GM12874 (cell line): ENCODE data around the gene CEP135.

Experiments used
- TF ChIP-seq, protein P1 (sequence below): IDR thresholded peaks from 2 replicates; pipeline ENCODE4 v1.5.1; 2011; ENCODE audit warnings: low read depth, mild to moderate bottlenecking, control low read depth, low read length, moderate library complexity; ENCODE audit not compliant: insufficient read depth

CEP135 gene

DNA sequence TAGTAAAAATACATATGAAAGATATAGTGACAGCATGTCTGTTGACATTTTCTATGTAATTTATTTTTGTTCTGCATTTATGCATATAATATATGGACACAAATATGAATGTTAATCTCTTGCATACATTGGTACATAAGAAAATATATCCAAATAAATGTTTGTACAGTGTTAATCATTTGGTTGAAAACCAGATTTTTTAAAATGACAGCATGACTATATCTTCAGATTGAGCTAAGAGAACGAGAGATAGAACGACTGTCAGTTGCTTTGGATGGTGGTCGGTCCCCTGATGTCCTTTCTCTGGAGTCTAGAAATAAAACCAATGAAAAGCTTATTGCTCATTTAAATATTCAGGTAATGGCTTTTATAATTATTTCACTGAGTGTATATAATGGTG is 15.3 kb downstream of the CEP135 start:
- TF ChIP-seq, protein P1, sequence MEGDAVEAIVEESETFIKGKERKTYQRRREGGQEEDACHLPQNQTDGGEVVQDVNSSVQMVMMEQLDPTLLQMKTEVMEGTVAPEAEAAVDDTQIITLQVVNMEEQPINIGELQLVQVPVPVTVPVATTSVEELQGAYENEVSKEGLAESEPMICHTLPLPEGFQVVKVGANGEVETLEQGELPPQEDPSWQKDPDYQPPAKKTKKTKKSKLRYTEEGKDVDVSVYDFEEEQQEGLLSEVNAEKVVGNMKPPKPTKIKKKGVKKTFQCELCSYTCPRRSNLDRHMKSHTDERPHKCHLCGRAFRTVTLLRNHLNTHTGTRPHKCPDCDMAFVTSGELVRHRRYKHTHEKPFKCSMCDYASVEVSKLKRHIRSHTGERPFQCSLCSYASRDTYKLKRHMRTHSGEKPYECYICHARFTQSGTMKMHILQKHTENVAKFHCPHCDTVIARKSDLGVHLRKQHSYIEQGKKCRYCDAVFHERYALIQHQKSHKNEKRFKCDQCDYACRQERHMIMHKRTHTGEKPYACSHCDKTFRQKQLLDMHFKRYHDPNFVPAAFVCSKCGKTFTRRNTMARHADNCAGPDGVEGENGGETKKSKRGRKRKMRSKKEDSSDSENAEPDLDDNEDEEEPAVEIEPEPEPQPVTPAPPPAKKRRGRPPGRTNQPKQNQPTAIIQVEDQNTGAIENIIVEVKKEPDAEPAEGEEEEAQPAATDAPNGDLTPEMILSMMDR = no peak

DNA sequence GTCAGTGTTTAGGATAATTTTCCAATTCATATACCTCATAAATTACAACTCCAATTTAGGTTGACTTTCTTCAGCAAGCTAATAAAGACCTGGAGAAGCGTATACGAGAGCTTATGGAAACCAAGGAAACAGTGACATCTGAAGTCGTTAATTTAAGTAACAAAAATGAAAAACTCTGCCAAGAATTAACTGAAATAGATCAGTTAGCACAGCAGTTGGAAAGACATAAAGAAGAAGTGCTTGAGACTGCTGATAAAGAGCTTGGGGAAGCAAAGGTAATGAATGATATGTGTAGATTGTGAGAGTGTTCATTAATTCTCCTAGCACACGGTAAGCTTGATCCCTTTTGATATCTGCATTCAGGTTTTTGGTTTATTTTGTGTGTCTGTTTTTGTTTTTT is 16.8 kb downstream of the CEP135 start:
- TF ChIP-seq, protein P1 = no peak

DNA sequence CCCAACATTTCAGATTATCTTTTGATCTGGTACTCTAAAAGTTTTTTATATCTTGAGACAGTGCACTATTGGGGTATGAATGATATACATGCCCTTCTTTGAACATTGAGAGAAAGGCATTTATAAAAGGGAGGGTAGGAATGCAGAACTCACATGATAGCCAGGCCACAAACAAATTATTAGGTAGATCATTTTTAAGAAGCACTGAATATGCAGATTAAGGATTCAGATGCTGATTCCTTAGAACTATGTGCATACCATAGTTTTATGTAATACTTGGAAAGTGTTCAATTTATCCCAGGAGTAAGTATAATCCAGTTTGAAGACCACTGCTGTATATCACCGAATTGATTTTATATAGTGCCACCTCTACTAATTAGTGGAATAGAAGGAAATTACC is 18.6 kb downstream of the CEP135 start:
- TF ChIP-seq, protein P1 = no peak

DNA sequence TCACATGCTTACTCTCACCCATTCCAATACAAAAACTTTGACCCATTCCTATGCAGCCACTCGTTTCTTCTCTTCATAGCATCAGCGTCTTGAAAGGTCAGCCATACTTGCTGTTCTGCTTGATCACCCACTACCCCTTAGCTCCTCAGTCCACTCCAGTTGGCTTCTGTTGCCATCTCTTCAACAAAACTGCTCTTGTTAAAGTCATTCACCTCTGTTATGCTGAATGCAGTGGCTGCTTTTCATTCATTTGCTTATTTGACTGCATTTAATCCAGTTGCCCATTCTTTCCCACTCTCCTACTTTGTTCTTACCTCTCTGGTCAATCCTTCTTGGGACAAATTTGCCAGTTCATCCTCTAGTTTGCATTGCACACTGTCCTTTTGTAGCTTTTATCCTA is 24.9 kb downstream of the CEP135 start:
- TF ChIP-seq, protein P1 = no peak

DNA sequence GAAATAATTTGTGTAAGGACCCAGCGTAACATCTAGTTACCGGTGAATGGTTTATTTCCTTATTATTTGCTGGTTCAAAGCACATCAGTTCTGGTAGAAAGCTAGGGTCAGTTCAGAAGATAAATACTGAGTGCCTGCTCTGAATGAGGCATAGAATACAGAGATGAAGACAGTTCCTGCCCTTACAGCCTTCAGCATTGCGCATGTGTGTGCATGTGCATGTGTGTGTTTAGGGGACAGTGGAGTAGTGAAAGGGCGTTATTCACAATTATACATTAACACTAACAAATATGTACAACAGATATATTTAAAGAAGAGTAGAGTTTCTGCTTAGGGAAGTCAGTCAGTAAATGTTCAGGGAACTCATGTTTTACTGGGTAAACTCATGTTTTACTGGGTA is 29.1 kb downstream of the CEP135 start:
- TF ChIP-seq, protein P1 = no peak

DNA sequence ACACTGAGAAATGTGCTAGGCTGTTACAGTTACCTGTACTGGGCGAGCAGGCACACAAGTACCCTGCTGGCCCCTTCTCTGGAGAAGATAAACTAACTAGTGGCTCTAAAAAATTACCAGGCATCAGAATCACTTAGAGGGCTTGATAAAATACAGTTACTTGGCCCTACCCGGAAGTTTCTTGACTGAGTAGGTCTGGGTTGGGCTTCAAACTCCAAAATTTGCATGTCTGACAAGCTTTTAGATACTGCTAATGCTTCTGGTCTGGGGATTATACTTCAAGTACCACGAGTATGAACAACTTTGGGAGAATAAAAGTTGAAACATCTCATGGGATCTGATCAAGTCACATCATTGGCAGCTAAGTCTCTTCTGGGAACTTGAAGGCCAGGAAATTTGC is 30.8 kb downstream of the CEP135 start:
- TF ChIP-seq, protein P1 = no peak

DNA sequence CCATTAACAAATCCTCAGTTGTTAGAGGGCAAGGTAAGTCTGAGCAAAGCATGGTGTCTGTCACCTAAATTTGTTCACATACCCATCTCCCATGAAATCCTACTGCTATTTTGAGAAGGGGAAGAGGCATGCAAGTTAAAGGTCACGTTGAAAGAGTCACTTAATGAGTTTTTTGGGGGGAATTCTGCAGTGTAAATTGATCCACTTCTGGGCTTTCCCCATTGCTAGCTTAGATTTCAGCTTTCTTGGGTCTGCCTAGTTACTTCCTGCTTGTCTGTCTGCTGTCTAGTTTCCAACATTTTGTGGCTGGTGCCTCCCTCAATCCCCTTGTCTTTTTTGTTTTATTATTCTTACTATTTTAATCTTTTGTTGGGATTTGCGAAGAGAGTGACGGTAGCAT is 32.0 kb downstream of the CEP135 start:
- TF ChIP-seq, protein P1 = no peak

DNA sequence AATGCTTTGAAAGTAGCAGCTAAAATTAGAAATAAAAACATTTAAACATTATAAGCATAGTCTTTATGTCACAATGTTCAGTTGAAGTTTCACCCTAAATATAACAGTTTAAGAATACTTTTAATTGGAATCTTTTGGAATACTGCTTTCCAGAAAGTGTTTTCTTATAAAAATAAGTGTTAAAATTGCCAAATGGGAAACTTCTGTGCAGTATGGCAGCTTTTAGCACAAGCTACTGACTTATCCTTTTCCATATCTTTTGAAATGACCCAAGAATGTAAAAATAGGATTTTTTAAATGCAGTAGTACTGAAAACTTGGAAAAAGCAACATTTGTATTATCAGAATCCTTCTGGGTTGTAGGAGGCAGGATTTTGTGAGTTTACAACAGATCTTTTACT is 34.2 kb downstream of the CEP135 start:
- TF ChIP-seq, protein P1 = no peak
